B cell (primary cell): ENCODE results near the gene SPDYE1.

Experiments used
- CTCF ChIP-seq: fragments of 200-600 bp; IDR thresholded peaks from one replicate; pipeline ENCODE4 v1.8.0; 2022; ENCODE audit warnings: antibody characterized with exemption, mild to moderate bottlenecking
- EZH2 ChIP-seq: IDR thresholded peaks from 2 replicates; pipeline ENCODE4 v1.6.1; 2012; ENCODE audit warnings: borderline replicate concordance, low read depth, mild to moderate bottlenecking, moderate library complexity, low read length; ENCODE audit not compliant: insufficient read depth, poor library complexity, severe bottlenecking

DNA sequence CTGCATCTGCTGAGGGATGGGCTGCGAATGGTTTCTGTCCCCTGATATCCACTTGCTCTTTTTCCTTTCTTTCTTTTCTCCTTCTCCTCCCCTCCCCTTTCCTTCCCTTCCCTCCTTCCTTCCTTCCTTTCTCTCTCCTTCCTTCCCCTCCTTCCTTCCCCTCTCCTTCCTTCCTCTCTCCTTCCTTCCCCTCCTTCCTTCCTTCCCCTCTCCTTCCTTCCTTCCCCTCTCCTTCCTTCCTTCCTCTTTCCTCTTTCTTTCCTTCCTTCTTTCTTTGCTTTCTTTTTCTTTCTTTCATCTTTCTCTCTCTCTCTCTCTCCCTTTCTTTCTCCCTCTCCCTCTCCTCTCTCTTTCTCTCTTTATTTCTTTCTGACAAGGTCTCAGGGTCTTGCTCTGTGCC, 20.2 kb upstream of the SPDYE1 start:
- TF ChIP-seq CTCF, result no peak
- no peak for TF ChIP-seq EZH2
